Panc1 (cell line): ENCODE results near the gene TLR6. TPM values are rescaled to one million over a fixed set of nuclear protein-coding genes. Genes with fewer than 3 reads are reported as not detected.
"Not testable (repeated sequence)": the region's sequence is repeated elsewhere in the genome, so short reads cannot be mapped to it uniquely, and the experiment has no call there.

Experiments used
- ATAC-seq: fragments of 200-7000 bp; cut with Tn5 transposase; 2 replicates; pipeline ENCODE4 v1.9.1; 2020; ENCODE audit warnings: mild to moderate bottlenecking, moderate library complexity
- BruUV-seq: library from RNA; stranded (reverse); fragments of 400-500 nt; replicated peaks from 2 replicates; lab custom pipeline; 2021; lab: Mats Ljungman, UMichigan
- CTCF ChIA-PET: fragments of 300-600 bp; sonication (Branson Sonifier 250); formaldehyde crosslinking; loops from one replicate; lab custom pipeline; 2022; ENCODE audit warnings: antibody characterized with exemption; lab: Charles Lee
- POLR2A ChIA-PET: fragments of 300-600 bp; sonication (Branson Sonifier 250); formaldehyde crosslinking; loops from one replicate; lab custom pipeline; 2022; ENCODE audit warnings: antibody characterized with exemption; lab: Charles Lee
- DNase-seq: peaks from one replicate; pipeline ENCODE4 v3.0.0-alpha.2; 2010; ENCODE audit warnings: low read depth, low spot score
- H3K27ac ChIP-seq: 2 replicates; pipeline ENCODE4 v1.5.1; 2011; ENCODE audit warnings: mild to moderate bottlenecking, low read length, inconsistent platforms
- H3K27me3 ChIP-seq: fragments of 200-500 bp; sonication (Bioruptor generic); 2 replicates; pipeline ENCODE4 v1.6.0; 2014; ENCODE audit warnings: low read length, inconsistent platforms; ENCODE audit not compliant: control insufficient read depth, insufficient read depth
- H3K36me3 ChIP-seq: fragments of 200-500 bp; sonication (Bioruptor generic); 2 replicates; pipeline ENCODE4 v1.5.1; 2014; ENCODE audit warnings: inconsistent platforms, mild to moderate bottlenecking, low read length, moderate library complexity; ENCODE audit not compliant: control insufficient read depth, insufficient read depth
- H3K4me1 ChIP-seq: 2 replicates; pipeline ENCODE4 v1.5.1; 2011; ENCODE audit warnings: inconsistent platforms, mild to moderate bottlenecking, low read length, moderate library complexity; ENCODE audit not compliant: control insufficient read depth, insufficient read depth
- H3K4me3 ChIP-seq, 2 experiments: 2 replicates each; pipeline ENCODE4 v1.5.1; 2011 to 2012; ENCODE audit warnings: low read depth in 2 of 2, low read length in 2 of 2, mild to moderate bottlenecking in 2 of 2, inconsistent platforms in 1 of 2, moderate library complexity in 1 of 2
- H3K9me3 ChIP-seq: fragments of 200-500 bp; sonication (Bioruptor generic); 2 replicates; pipeline ENCODE4 v1.5.1; 2014; ENCODE audit warnings: low read depth, mild to moderate bottlenecking, inconsistent platforms, low read length, moderate library complexity; ENCODE audit not compliant: control insufficient read depth, insufficient read depth
- POLR2AphosphoS5 ChIP-seq: IDR thresholded peaks from 2 replicates; pipeline ENCODE4 v1.6.1; 2012; ENCODE audit warnings: mild to moderate bottlenecking, low read depth, low read length, moderate library complexity
- SIN3A ChIP-seq: IDR thresholded peaks from 2 replicates; pipeline ENCODE4 v1.6.1; 2012; ENCODE audit warnings: low read depth, mild to moderate bottlenecking, low read length, moderate library complexity, borderline replicate concordance; ENCODE audit not compliant: insufficient read depth
- TCF7L2 ChIP-seq: IDR thresholded peaks from 2 replicates; pipeline ENCODE4 v1.6.1; 2011; ENCODE audit warnings: mild to moderate bottlenecking, low read depth, low read length, inconsistent platforms
- in situ Hi-C: cut with HindIII; loops from 2 replicates; pipeline ENCODE4 v1.10.0; 2016; ENCODE audit warnings: low sequenced_read_pairs, low pct_unique_long_range_greater_than_20kb
- intact Hi-C: fragments of 100-400 bp; cut with micrococcal nuclease; formaldehyde crosslinking; loops from one replicate; pipeline ENCODE4 v1.10.0; 2022; ENCODE audit not compliant: unreplicated experiment
- total RNA-seq: library from RNA; stranded (reverse); gene quantifications from one replicate; pipeline ENCODE4 v1.2.1, GENCODE V29; 2021; ENCODE audit not compliant: unreplicated experiment
- TF ChIP-seq, protein P1 (sequence below): fragments of 450-650 bp; IDR thresholded peaks from 2 replicates; pipeline ENCODE4 v1.5.1; 2017; ENCODE audit warnings: mild to moderate bottlenecking
- TF ChIP-seq, protein P2 (sequence below), 2 experiments: IDR thresholded peaks; 2 replicates each; pipeline ENCODE4 v1.6.1; 2011 to 2012; ENCODE audit warnings: low read depth in 2 of 2, control low read depth in 1 of 2, low read length in 1 of 2, mild to moderate bottlenecking in 1 of 2, moderate library complexity in 1 of 2; ENCODE audit not compliant: insufficient read depth in 1 of 2

TLR6 gene
- total RNA-seq, 1 experiment from 2014 or later, result 1.1 TPM

DNA sequence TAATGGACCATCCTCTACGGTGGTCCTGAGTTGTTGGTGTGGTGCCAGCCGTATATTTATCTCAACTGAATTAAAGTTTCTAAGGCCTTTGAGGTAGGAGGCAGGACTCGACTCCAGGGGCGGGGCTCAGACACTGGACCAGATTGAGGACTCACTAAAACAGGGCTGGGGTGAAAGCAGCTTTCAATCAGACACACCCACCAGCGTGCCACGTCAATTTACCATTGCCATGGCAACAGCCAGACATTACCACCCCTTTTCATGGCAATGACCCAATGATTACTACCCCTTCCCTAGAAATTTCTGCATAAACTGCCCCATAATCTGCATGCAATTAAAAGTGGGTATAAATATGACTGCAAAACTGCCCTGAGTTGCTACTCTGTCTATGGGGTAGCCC is 45.3 kb downstream of the TLR6 start:
- no peak overlapping the region for H3K4me3 ChIP-seq
- DNase-seq, result no peak
- TF ChIP-seq TCF7L2 (no peak), POLR2AphosphoS5 (no peak), SIN3A (no peak)
- TF ChIP-seq, protein P1, sequence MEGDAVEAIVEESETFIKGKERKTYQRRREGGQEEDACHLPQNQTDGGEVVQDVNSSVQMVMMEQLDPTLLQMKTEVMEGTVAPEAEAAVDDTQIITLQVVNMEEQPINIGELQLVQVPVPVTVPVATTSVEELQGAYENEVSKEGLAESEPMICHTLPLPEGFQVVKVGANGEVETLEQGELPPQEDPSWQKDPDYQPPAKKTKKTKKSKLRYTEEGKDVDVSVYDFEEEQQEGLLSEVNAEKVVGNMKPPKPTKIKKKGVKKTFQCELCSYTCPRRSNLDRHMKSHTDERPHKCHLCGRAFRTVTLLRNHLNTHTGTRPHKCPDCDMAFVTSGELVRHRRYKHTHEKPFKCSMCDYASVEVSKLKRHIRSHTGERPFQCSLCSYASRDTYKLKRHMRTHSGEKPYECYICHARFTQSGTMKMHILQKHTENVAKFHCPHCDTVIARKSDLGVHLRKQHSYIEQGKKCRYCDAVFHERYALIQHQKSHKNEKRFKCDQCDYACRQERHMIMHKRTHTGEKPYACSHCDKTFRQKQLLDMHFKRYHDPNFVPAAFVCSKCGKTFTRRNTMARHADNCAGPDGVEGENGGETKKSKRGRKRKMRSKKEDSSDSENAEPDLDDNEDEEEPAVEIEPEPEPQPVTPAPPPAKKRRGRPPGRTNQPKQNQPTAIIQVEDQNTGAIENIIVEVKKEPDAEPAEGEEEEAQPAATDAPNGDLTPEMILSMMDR, result no peak
- TF ChIP-seq, protein P2, sequence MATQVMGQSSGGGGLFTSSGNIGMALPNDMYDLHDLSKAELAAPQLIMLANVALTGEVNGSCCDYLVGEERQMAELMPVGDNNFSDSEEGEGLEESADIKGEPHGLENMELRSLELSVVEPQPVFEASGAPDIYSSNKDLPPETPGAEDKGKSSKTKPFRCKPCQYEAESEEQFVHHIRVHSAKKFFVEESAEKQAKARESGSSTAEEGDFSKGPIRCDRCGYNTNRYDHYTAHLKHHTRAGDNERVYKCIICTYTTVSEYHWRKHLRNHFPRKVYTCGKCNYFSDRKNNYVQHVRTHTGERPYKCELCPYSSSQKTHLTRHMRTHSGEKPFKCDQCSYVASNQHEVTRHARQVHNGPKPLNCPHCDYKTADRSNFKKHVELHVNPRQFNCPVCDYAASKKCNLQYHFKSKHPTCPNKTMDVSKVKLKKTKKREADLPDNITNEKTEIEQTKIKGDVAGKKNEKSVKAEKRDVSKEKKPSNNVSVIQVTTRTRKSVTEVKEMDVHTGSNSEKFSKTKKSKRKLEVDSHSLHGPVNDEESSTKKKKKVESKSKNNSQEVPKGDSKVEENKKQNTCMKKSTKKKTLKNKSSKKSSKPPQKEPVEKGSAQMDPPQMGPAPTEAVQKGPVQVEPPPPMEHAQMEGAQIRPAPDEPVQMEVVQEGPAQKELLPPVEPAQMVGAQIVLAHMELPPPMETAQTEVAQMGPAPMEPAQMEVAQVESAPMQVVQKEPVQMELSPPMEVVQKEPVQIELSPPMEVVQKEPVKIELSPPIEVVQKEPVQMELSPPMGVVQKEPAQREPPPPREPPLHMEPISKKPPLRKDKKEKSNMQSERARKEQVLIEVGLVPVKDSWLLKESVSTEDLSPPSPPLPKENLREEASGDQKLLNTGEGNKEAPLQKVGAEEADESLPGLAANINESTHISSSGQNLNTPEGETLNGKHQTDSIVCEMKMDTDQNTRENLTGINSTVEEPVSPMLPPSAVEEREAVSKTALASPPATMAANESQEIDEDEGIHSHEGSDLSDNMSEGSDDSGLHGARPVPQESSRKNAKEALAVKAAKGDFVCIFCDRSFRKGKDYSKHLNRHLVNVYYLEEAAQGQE (IDR thresholded peaks at IDR 0.05; ENCODE audit: insufficient read depth in 1 of 2, low read depth in 2 of 2, low read length in 1 of 2), result no peak
- CTCF ChIA-PET, result no interaction called here
- H3K27ac ChIP-seq, result no peak overlapping the region
- H3K4me1 ChIP-seq, result no peaks in the 10 kb centered on the region
- intact Hi-C loops, result no loop called here
- ATAC-seq, result no peak
- no TSS peak for BruUV-seq
- no peaks in the 10 kb centered on the region for H3K27me3 ChIP-seq
- POLR2A ChIA-PET, result no interaction called here
- no peaks in the 10 kb centered on the region for H3K36me3 ChIP-seq
- in situ Hi-C loops, result no loop called here
- H3K9me3 ChIP-seq, result no peaks in the 10 kb centered on the region

DNA sequence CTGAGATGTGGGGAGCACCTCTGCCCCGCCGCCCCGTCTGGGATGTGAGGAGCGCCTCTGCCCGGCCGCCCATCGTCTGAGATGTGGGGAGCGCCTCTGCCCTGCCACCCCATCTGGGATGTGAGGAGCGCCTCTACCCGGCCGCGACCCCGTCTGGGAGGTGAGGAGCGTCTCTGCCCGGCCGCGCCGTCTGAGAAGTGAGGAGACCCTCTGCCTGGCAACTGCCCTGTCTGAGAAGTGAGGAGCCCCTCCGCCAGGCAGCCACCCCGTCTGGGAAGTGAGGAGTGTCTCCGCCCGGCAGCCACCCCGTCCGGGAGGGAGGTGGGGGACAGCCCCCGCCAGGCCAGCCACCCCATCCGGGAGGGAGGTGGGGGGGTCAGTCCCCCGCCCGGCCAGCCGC is 49.2 kb downstream of the TLR6 start:
- in situ Hi-C loops, result not testable (repeated sequence)

GRCh38 chr4:38806251-38806650 is 50.4 kb downstream of the TLR6 start:
- in situ Hi-C loops, POLR2A ChIA-PET, H3K27me3 ChIP-seq, BruUV-seq, CTCF ChIA-PET, DNase-seq, H3K36me3 ChIP-seq, H3K4me1 ChIP-seq, H3K9me3 ChIP-seq, H3K27ac ChIP-seq, H3K4me3 ChIP-seq, ATAC-seq, intact Hi-C loops: not testable (repeated sequence)

More for the DNA sequence above, 49.2 kb downstream of the TLR6 start:
- H3K4me3 ChIP-seq, POLR2A ChIA-PET, H3K36me3 ChIP-seq, H3K4me1 ChIP-seq, H3K27ac ChIP-seq, H3K9me3 ChIP-seq, intact Hi-C loops, BruUV-seq, H3K27me3 ChIP-seq, DNase-seq, CTCF ChIA-PET, ATAC-seq: not testable (repeated sequence)
